ENCODE measurements around the gene TNS2. TPM values are rescaled to one million over a fixed set of nuclear protein-coding genes. Genes with fewer than 3 reads are reported as not detected.

TNS2 gene
- total and polyA plus RNA-seq, 10 of the 15 experiments (the other 5 are each of a cell fraction or from before 2014, with no cell fraction given): 0.03 to 0.72 (median 0.16) TPM; not detected in 4

DNA sequence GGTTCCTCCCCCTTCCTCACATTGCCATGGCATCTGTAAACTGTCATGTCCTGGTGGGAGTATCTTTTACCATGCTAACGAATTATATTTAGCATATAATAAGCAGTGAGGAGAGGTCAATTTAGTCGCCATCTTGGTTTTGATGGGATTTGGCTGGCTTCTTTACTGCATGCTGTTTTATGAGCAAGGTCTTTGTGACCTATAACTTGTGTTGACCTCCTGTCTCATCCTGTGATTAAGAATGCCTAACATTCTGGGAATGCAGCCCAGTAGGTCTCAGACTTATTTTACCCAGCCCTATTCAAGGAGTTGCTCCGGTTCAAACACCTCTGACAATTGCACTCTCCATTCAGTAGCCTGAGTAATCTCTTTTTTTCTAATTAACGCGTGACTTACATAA lies 45.7 kb upstream of the TNS2 start:
- FAIRE-seq: no peak
- Histone ChIP-seq H3K4me3 (no peak overlapping the region), H3K4me2 (ENCODE audit: control insufficient read depth, insufficient read depth) (no peak overlapping the region), H3K27ac (ENCODE audit: control insufficient read depth, insufficient read depth) (no peak overlapping the region), H2AFZ (ENCODE audit: control insufficient read depth, low read depth, low read length) (no peak overlapping the region), H3K9ac (ENCODE audit: control insufficient read depth, insufficient read depth, low read length) (no peak overlapping the region), H3K4me1 (ENCODE audit: control insufficient read depth, insufficient read depth, low read length) (peaks cover 2% of the 10 kb centered on the region; the same call in 1 of the 2 replicates), H4K20me1 (ENCODE audit: control insufficient read depth, insufficient read depth) (peaks cover 5% of the 10 kb centered on the region; the same call in 1 of the 2 replicates), H3K36me3 (ENCODE audit: control insufficient read depth in 2 of 2, insufficient read depth in 2 of 2, low read length in 1 of 2) (peaks cover 0 to 4% of the 10 kb centered on the region in 2 experiments; a peak in 1 of 4 replicates), H3K79me2 (ENCODE audit: control insufficient read depth, insufficient read depth, low read length) (peaks cover 36% of the 10 kb centered on the region), H3K27me3 (replicated peaks in 1 of 2; ENCODE audit: control insufficient read depth in 2 of 2, insufficient read depth in 2 of 2, low read length in 1 of 2) (no peaks in the 10 kb centered on the region), H3K9me3 (replicated peaks; ENCODE audit: control insufficient read depth, insufficient read depth, low read length) (no peaks in the 10 kb centered on the region)
- intact Hi-C loops (cut with micrococcal nuclease; ENCODE audit: unreplicated experiment) (no loop called here), in situ Hi-C loops (cut with MboI) (no loop called here)
- TF ChIP-seq MYB (IDR thresholded peaks at IDR 0.05; ENCODE audit: borderline replicate concordance, low read depth, low read length) (no peak), SMARCA5 (IDR thresholded peaks at IDR 0.05) (no peak), ELK1 (IDR thresholded peaks at IDR 0.05; ENCODE audit: low read depth, low read length) (no peak), NFYA (IDR thresholded peaks at IDR 0.05; ENCODE audit: borderline replicate concordance, low read depth, low read length) (no peak)
- ChIA-PET SMC1A (ENCODE audit: uncharacterized antibody, unreplicated experiment) (no interaction called here), CTCF (interaction anchor here (3.5 kb wide), 1 partner anchor 120 kb away, joined by 12 read pairs; no protein-coding TSS in a partner anchor), POLR2A (no interaction called here), RAD21 (ENCODE audit: unreplicated experiment) (no interaction called here)
- no peak for ATAC-seq
- DNase-seq (ENCODE audit: low read depth, low spot score): no peak
- WGBS (ENCODE audit: insufficient coverage, insufficient replicate concordance, low lambda C conversion rate, missing lambda C conversion rate): 97% methylated on average over 5 of the region's 5 CpGs
- BruUV-seq (replicated peaks): no TSS peak

DNA sequence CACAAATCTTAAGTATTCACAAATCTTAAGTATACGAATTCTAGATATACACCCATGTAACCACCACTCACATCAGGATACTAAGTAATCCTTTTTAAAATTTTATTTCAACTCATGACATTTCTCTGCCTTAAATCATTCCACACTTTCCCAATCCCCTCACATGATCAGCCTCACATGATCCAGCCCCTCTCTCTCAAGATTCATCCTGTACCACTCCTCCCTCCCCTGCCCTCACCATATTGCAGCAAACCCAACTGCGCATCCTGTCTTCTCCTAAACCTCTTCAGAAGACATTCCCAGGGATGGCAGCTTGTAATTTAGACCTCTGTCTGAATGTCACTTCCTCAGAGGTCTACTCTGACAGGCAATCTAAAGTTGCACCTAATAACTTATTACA lies 45.3 kb upstream of the TNS2 start:
- peaks cover 0 to 4% of the 10 kb centered on the region in 2 experiments; a peak in 1 of 4 replicates for H3K36me3 ChIP-seq (ENCODE audit: control insufficient read depth in 2 of 2, insufficient read depth in 2 of 2, low read length in 1 of 2)
- H3K9ac ChIP-seq (ENCODE audit: control insufficient read depth, insufficient read depth, low read length): no peak overlapping the region
- H2AFZ ChIP-seq (ENCODE audit: control insufficient read depth, low read depth, low read length): no peak overlapping the region
- FAIRE-seq (no peak), DNase-seq (ENCODE audit: low read depth, low spot score) (no peak), ATAC-seq (no peak)
- no peak overlapping the region for H3K27ac ChIP-seq (ENCODE audit: control insufficient read depth, insufficient read depth)
- intact Hi-C loops (cut with micrococcal nuclease; ENCODE audit: unreplicated experiment) (no loop called here), in situ Hi-C loops (cut with MboI) (no loop called here)
- peak overlapping the region; percentile 91; the same call in 1 of the 2 replicates for H3K4me3 ChIP-seq
- WGBS (ENCODE audit: insufficient coverage, insufficient replicate concordance, low lambda C conversion rate, missing lambda C conversion rate): 91% methylated on average over 2 of the region's 2 CpGs
- peaks cover 2% of the 10 kb centered on the region; the same call in 1 of the 2 replicates for H3K4me1 ChIP-seq (ENCODE audit: control insufficient read depth, insufficient read depth, low read length)
- H3K9me3 ChIP-seq (replicated peaks; ENCODE audit: control insufficient read depth, insufficient read depth, low read length): no peaks in the 10 kb centered on the region
- RAD21 ChIA-PET (ENCODE audit: unreplicated experiment): no interaction called here
- CTCF ChIA-PET: interaction anchor here (3.5 to 3.6 kb wide), 2 partner anchors 24 to 120 kb away, joined by 12 to 14 read pairs; no protein-coding TSS in a partner anchor
- peaks cover 40% of the 10 kb centered on the region for H3K79me2 ChIP-seq (ENCODE audit: control insufficient read depth, insufficient read depth, low read length)
- BruUV-seq (replicated peaks): no TSS peak
- TF ChIP-seq SPI1 (IDR thresholded peaks at IDR 0.05; ENCODE audit: borderline replicate concordance, insufficient read depth, low read depth, low read length) (no peak), RELA (IDR thresholded peaks at IDR 0.05; ENCODE audit: borderline replicate concordance, partially characterized antibody) (no peak), HSF1 (IDR thresholded peaks at IDR 0.05; ENCODE audit: low read depth, low read length) (no peak), MEF2A (IDR thresholded peaks at IDR 0.05; ENCODE audit: insufficient read depth, low read depth, low read length) (no peak), STAT3 (IDR thresholded peaks at IDR 0.05; ENCODE audit: low read depth, low read length) (no peak)
- peaks cover 5% of the 10 kb centered on the region; the same call in 1 of the 2 replicates for H4K20me1 ChIP-seq (ENCODE audit: control insufficient read depth, insufficient read depth)
- POLR2A ChIA-PET: no interaction called here
- peak overlapping the region; percentile 87 for H3K4me2 ChIP-seq (ENCODE audit: control insufficient read depth, insufficient read depth)
- H3K27me3 ChIP-seq (replicated peaks in 1 of 2; ENCODE audit: control insufficient read depth in 2 of 2, insufficient read depth in 2 of 2, low read length in 1 of 2): no peaks in the 10 kb centered on the region
- SMC1A ChIA-PET (ENCODE audit: uncharacterized antibody, unreplicated experiment): interaction anchor here (1.8 kb wide), 1 partner anchor 7 kb away, joined by 3 read pairs; no protein-coding TSS in a partner anchor

Data from GM12878 (cell line).